Kidney epithelial cell (primary cell): ENCODE results near the gene AFF4. TPM values are rescaled to one million over a fixed set of nuclear protein-coding genes. Genes with fewer than 3 reads are reported as not detected.

Source experiments
- DNase-seq: peaks from one replicate; pipeline ENCODE4 v3.0.0-alpha.2; 2010; ENCODE audit warnings: low read depth
- H3K27me3 ChIP-seq: 2 replicates; pipeline ENCODE4 v1.6.0; 2011; ENCODE audit warnings: low read length; ENCODE audit not compliant: control insufficient read depth, insufficient read depth
- H3K36me3 ChIP-seq: 2 replicates; pipeline ENCODE4 v1.5.1; 2011; ENCODE audit warnings: low read length; ENCODE audit not compliant: control insufficient read depth, insufficient read depth
- H3K4me3 ChIP-seq: 2 replicates; pipeline ENCODE4 v1.5.1; 2011; ENCODE audit warnings: low read depth, mild to moderate bottlenecking, control low read depth, low read length
- CTCF ChIP-seq: IDR thresholded peaks from 2 replicates; pipeline ENCODE4 v1.5.1; 2011; ENCODE audit warnings: mild to moderate bottlenecking, moderate library complexity, low read length, control low read depth, inconsistent platforms; ENCODE audit not compliant: insufficient read depth, poor library complexity, severe bottlenecking
- total RNA-seq: library from RNA; depleted of rRNA; stranded (reverse); fragments of >200 nt; gene quantifications from 2 replicates; pipeline ENCODE4 v1.2.3, GENCODE V29; 2015

AFF4 gene
- total RNA-seq, 1 donor from 2014 or later = 69.0 TPM

GRCh38 chr5:132872788-132873118, 90.7 kb downstream of the AFF4 start:
- Histone ChIP-seq H3K27me3 (no peaks in the 10 kb centered on the region), H3K36me3 (peaks cover 3% of the 10 kb centered on the region), H3K4me3 (no peak overlapping the region)
- DNase-seq = no peak
- TF ChIP-seq CTCF = no peak

- DNase-seq = no peak
- TF ChIP-seq CTCF = no peak
- Histone ChIP-seq H3K36me3 (peaks cover 3% of the 10 kb centered on the region), H3K27me3 (no peaks in the 10 kb centered on the region), H3K4me3 (no peak overlapping the region)
These were observed 91.8 kb downstream of the AFF4 start for GRCh38 chr5:132871459-132872284.

GRCh38 chr5:132870801-132871200, 92.6 kb downstream of the AFF4 start:
- no peak overlapping the region for H3K4me3 ChIP-seq
- H3K27me3 ChIP-seq = no peaks in the 10 kb centered on the region
- no peak for TF ChIP-seq CTCF
- no peak for DNase-seq
- H3K36me3 ChIP-seq = peaks cover 3% of the 10 kb centered on the region

GRCh38 chr5:132868754-132869153, 94.7 kb downstream of the AFF4 start:
- H3K4me3 ChIP-seq = no peak overlapping the region
- DNase-seq = no peak

GRCh38 chr5:132867046-132867451, 96.4 kb downstream of the AFF4 start:
- H3K36me3 ChIP-seq = no peaks in the 10 kb centered on the region
- H3K4me3 ChIP-seq = peak overlapping the region; percentile 72
- no peak for TF ChIP-seq CTCF
- no peak for DNase-seq
- no peaks in the 10 kb centered on the region for H3K27me3 ChIP-seq

More at GRCh38 chr5:132868754-132869153, 94.7 kb downstream of the AFF4 start:
- Histone ChIP-seq H3K27me3 (no peaks in the 10 kb centered on the region), H3K36me3 (no peaks in the 10 kb centered on the region)
- no peak for TF ChIP-seq CTCF

- peak; percentile 98 for DNase-seq
- TF ChIP-seq CTCF = peak; percentile 41
- no peaks in the 10 kb centered on the region for H3K27me3 ChIP-seq
- H3K4me3 ChIP-seq = peak within 1 kb of the TSS; percentile 72
- no peaks in the 10 kb centered on the region for H3K36me3 ChIP-seq
These were observed 96.9 kb downstream of the AFF4 start, which contains the start of the genes GDF9 and UQCRQ for GRCh38 chr5:132866342-132867045. Gene GDF9, minus strand, starts transcription at chr5:132866469. Its CDS starts 1,936 bp downstream, at chr5:132864533. Gene UQCRQ, plus strand, starts transcription at chr5:132866642. Its CDS starts 240 bp downstream, at chr5:132866882.
